Astrocyte (in vitro differentiated cells and primary cell): Measurements from ENCODE around the gene TUB.

Source experiments
- EZH2 ChIP-seq: IDR thresholded peaks from 2 replicates; pipeline ENCODE4 v1.6.1; 2012; ENCODE audit warnings: mild to moderate bottlenecking, low read length, inconsistent platforms; ENCODE audit not compliant: insufficient read depth
- TF ChIP-seq, protein P1 (sequence below): IDR thresholded peaks from 2 replicates; pipeline ENCODE4 v1.5.1; 2011; ENCODE audit warnings: low read depth, mild to moderate bottlenecking, inconsistent platforms, low read length, moderate library complexity; ENCODE audit not compliant: insufficient read depth

DNA sequence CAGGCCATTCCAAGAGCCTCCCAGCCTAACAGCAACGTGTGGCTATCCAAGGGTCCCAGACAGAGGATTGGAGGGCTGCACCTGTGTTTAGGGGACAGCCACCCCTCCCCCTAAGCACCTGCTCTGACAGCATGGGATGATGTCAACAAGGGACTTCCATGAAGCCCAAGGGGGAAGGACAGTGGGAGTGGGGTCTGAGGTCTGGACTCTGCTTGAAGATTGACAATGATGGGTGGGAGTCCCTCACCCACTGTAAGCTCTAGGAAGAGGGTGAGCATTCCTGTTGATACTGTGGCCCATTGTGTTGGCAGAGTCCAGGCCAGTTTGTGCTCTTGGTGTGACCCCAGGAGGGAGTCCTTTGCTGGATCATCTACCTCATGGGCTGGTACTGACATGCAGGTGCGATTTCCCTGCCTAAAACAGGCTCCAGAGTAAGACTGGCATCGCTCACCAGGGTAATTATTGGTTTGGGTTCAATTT lies 46.9 kb upstream of the TUB start:
- TF ChIP-seq, protein P1, sequence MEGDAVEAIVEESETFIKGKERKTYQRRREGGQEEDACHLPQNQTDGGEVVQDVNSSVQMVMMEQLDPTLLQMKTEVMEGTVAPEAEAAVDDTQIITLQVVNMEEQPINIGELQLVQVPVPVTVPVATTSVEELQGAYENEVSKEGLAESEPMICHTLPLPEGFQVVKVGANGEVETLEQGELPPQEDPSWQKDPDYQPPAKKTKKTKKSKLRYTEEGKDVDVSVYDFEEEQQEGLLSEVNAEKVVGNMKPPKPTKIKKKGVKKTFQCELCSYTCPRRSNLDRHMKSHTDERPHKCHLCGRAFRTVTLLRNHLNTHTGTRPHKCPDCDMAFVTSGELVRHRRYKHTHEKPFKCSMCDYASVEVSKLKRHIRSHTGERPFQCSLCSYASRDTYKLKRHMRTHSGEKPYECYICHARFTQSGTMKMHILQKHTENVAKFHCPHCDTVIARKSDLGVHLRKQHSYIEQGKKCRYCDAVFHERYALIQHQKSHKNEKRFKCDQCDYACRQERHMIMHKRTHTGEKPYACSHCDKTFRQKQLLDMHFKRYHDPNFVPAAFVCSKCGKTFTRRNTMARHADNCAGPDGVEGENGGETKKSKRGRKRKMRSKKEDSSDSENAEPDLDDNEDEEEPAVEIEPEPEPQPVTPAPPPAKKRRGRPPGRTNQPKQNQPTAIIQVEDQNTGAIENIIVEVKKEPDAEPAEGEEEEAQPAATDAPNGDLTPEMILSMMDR, result no peak
- no peak for TF ChIP-seq EZH2
